ENCODE data around the gene MLH3. TPM values are rescaled to one million over a fixed set of nuclear protein-coding genes. Genes with fewer than 3 reads are reported as not detected.

MLH3 gene
- total and polyA plus RNA-seq, 2 experiments from 2014 or later, result 10.8 to 12.3 TPM

GRCh38 chr14:75063013-75063412 lies 11.7 kb upstream of the MLH3 start:
- H3F3A ChIP-seq (ENCODE audit: insufficient read depth), result peaks cover 16% of the 10 kb centered on the region
- no peaks in the 10 kb centered on the region for H3K27me3 ChIP-seq (replicated peaks; ENCODE audit: insufficient read depth)
- 0 out of 2 replicates have a peak, but pooled peaks cover 7% of the 10 kb centered on the region for H3K36me3 ChIP-seq (ENCODE audit: low read depth)
- no peaks in the 10 kb centered on the region for H3K9me3 ChIP-seq (ENCODE audit: low read depth)
- peak overlapping the region; percentile 98 for H3K4me3 ChIP-seq
- TF ChIP-seq EZH2 (IDR thresholded peaks at IDR 0.05; ENCODE audit: insufficient read depth, poor library complexity, severe bottlenecking) (no peak), EZH2phosphoT487 (IDR thresholded peaks at IDR 0.05; ENCODE audit: insufficient read depth, low read depth) (no peak)
- peak overlapping the region; percentile 78 for H3K9ac ChIP-seq
- H3K9me2 ChIP-seq (ENCODE audit: insufficient read depth), result no peaks in the 10 kb centered on the region
- H3K4me1 ChIP-seq (ENCODE audit: insufficient read depth), result peaks cover 12% of the 10 kb centered on the region
- H4K20me1 ChIP-seq (ENCODE audit: insufficient read depth), result no peaks in the 10 kb centered on the region
- 0 to 3% methylated on average over 5 of the region's 5 CpGs for WGBS, 2 experiments (ENCODE audit: low coverage in 1 of 2, low lambda C conversion rate in 2 of 2, missing lambda C conversion rate in 2 of 2)
- H3K27ac ChIP-seq, result no peak overlapping the region
- DNase-seq, result peak; percentile 31
- H3K4me2 ChIP-seq (ENCODE audit: unreplicated experiment), result peak overlapping the region; percentile 97
- peaks cover 26% of the 10 kb centered on the region for H3K79me2 ChIP-seq (ENCODE audit: insufficient read depth)
- peak overlapping the region; percentile 96 for H2AFZ ChIP-seq
- in situ Hi-C loops (cut with MboI), result no loop called here

- Histone ChIP-seq H3F3A (ENCODE audit: insufficient read depth) (peaks cover 21% of the 10 kb centered on the region), H3K36me3 (ENCODE audit: low read depth) (0 out of 2 replicates have a peak, but pooled peaks cover 7% of the 10 kb centered on the region), H3K79me2 (ENCODE audit: insufficient read depth) (peaks cover 36% of the 10 kb centered on the region), H3K9me2 (ENCODE audit: insufficient read depth) (no peaks in the 10 kb centered on the region), H2AFZ (no peak overlapping the region), H3K27me3 (replicated peaks; ENCODE audit: insufficient read depth) (no peaks in the 10 kb centered on the region), H3K4me3 (no peak overlapping the region), H3K27ac (no peak overlapping the region), H3K9ac (no peak overlapping the region), H3K4me1 (ENCODE audit: insufficient read depth) (peaks cover 13% of the 10 kb centered on the region; the same call in 1 of the 2 replicates), H3K4me2 (ENCODE audit: unreplicated experiment) (no peak overlapping the region), H4K20me1 (ENCODE audit: insufficient read depth) (no peaks in the 10 kb centered on the region), H3K9me3 (ENCODE audit: low read depth) (no peaks in the 10 kb centered on the region)
- TF ChIP-seq EZH2phosphoT487 (IDR thresholded peaks at IDR 0.05; ENCODE audit: insufficient read depth, low read depth), result no peak
- 95 to 98% methylated on average over 2 of the region's 2 CpGs for WGBS, 2 experiments (ENCODE audit: low coverage in 1 of 2, low lambda C conversion rate in 2 of 2, missing lambda C conversion rate in 2 of 2)
- in situ Hi-C loops (cut with MboI), result no loop called here
- DNase-seq, result no peak
These were observed 9.2 kb upstream of the MLH3 start for GRCh38 chr14:75060420-75060819.

- no peak overlapping the region for H3K27ac ChIP-seq
- no peaks in the 10 kb centered on the region for H4K20me1 ChIP-seq (ENCODE audit: insufficient read depth)
- H3K9me2 ChIP-seq (ENCODE audit: insufficient read depth), result no peaks in the 10 kb centered on the region
- H3K9me3 ChIP-seq (ENCODE audit: low read depth), result no peaks in the 10 kb centered on the region
- peak; percentile 29 for DNase-seq
- 0 out of 2 replicates have a peak, but pooled peaks cover 7% of the 10 kb centered on the region for H3K36me3 ChIP-seq (ENCODE audit: low read depth)
- no peak overlapping the region for H2AFZ ChIP-seq
- peaks cover 36% of the 10 kb centered on the region for H3K79me2 ChIP-seq (ENCODE audit: insufficient read depth)
- peak overlapping the region; percentile 13 for H3K4me2 ChIP-seq (ENCODE audit: unreplicated experiment)
- no peaks in the 10 kb centered on the region for H3K27me3 ChIP-seq (replicated peaks; ENCODE audit: insufficient read depth)
- TF ChIP-seq EZH2 (IDR thresholded peaks at IDR 0.05; ENCODE audit: insufficient read depth, poor library complexity, severe bottlenecking), result no peak
- TF ChIP-seq EZH2phosphoT487 (IDR thresholded peaks at IDR 0.05; ENCODE audit: insufficient read depth, low read depth), result no peak
- peaks cover 26% of the 10 kb centered on the region for H3F3A ChIP-seq (ENCODE audit: insufficient read depth)
- H3K4me3 ChIP-seq, result no peak overlapping the region
- peaks cover 17% of the 10 kb centered on the region for H3K4me1 ChIP-seq (ENCODE audit: insufficient read depth)
- WGBS, 2 experiments (ENCODE audit: low coverage in 1 of 2, low lambda C conversion rate in 2 of 2, missing lambda C conversion rate in 2 of 2), result 36 to 39% methylated on average over 2 of the region's 2 CpGs
- in situ Hi-C loops (cut with MboI), result no loop called here
- H3K9ac ChIP-seq, result no peak overlapping the region
These were observed 8.4 kb upstream of the MLH3 start for GRCh38 chr14:75059642-75060041.

- no peak for DNase-seq
- Histone ChIP-seq H3F3A (ENCODE audit: insufficient read depth) (peaks cover 50% of the 10 kb centered on the region), H3K4me2 (ENCODE audit: unreplicated experiment) (peak overlapping the region; percentile 52), H3K9me3 (ENCODE audit: low read depth) (no peaks in the 10 kb centered on the region), H3K4me1 (ENCODE audit: insufficient read depth) (peaks cover 45% of the 10 kb centered on the region), H4K20me1 (ENCODE audit: insufficient read depth) (no peaks in the 10 kb centered on the region), H3K9me2 (ENCODE audit: insufficient read depth) (no peaks in the 10 kb centered on the region), H3K27me3 (replicated peaks; ENCODE audit: insufficient read depth) (no peaks in the 10 kb centered on the region), H3K4me3 (peak overlapping the region; percentile 20; the same call in 1 of the 2 replicates), H3K9ac (peak overlapping the region; percentile 24; the same call in 1 of the 2 replicates), H3K36me3 (ENCODE audit: low read depth) (no peaks in the 10 kb centered on the region), H3K27ac (peak overlapping the region; percentile 46), H3K79me2 (ENCODE audit: insufficient read depth) (peaks cover 10% of the 10 kb centered on the region; the same call in 1 of the 2 replicates), H2AFZ (no peak overlapping the region)
- TF ChIP-seq EZH2phosphoT487 (IDR thresholded peaks at IDR 0.05; ENCODE audit: insufficient read depth, low read depth) (no peak), EZH2 (IDR thresholded peaks at IDR 0.05; ENCODE audit: insufficient read depth, poor library complexity, severe bottlenecking) (no peak)
- in situ Hi-C loops (cut with MboI), result no loop called here
- 6 to 12% methylated on average over 1 of the region's 1 CpG for WGBS, 2 experiments (ENCODE audit: low coverage in 1 of 2, low lambda C conversion rate in 2 of 2, missing lambda C conversion rate in 2 of 2)
These were observed 3.2 kb upstream of the MLH3 start for GRCh38 chr14:75054421-75054820.
